T-helper 2 cell treated with Interferon-gamma antibody and Interleukin-4, amounts not matched to agents 5 μg/mL and 100 μg/mL, for 36 hours (primary cell): Measurements from ENCODE around the gene DNM3.
"Not testable (repeated sequence)": the region's sequence is repeated elsewhere in the genome, so short reads cannot be mapped to it uniquely, and the experiment has no call there.

Experiments
- DNase-seq: peaks from one replicate; pipeline ENCODE4 v3.0.0; 2021; ENCODE audit warnings: low spot score
- H3K27ac Mint-ChIP-seq: one replicate; pipeline ENCODE4 v1.8.0; 2021; ENCODE audit warnings: mild to moderate bottlenecking, mixed read lengths
- H3K27me3 Mint-ChIP-seq: one replicate; pipeline ENCODE4 v1.8.0; 2021; ENCODE audit warnings: low read depth, mixed read lengths
- H3K36me3 Mint-ChIP-seq: one replicate; pipeline ENCODE4 v1.8.0; 2021; ENCODE audit warnings: low read depth, mixed read lengths
- H3K4me1 Mint-ChIP-seq: one replicate; pipeline ENCODE4 v1.8.0; 2021; ENCODE audit warnings: low read depth, mixed read lengths
- H3K4me3 Mint-ChIP-seq: one replicate; pipeline ENCODE4 v1.8.0; 2022; ENCODE audit warnings: mild to moderate bottlenecking, moderate library complexity, mixed read lengths
- H3K9me3 Mint-ChIP-seq: one replicate; pipeline ENCODE4 v1.8.0; 2021; ENCODE audit warnings: mixed read lengths

DNM3 gene

DNA sequence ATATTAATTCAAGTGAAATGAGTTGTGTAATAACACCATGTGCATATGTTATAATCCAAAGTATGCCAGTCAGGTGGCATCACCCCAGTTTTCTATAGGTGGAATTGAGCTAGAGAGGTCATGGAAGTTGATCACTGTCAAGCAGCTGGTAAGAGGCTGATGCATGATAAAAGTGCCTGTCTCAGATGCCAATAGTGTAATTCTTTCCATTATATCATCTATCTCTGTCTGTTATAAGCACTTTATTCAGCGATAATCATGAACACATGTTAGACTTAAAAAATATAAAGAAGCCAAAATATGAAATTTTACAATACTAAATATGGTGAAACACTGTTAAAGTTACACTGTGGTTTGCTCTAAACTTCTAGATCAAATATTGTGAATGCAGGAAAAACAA is 156.6 kb downstream of the DNM3 start:
- Mint-ChIP-seq H3K27me3 (peaks cover 10% of the 10 kb centered on the region), H3K4me3 (no peak overlapping the region), H3K4me1 (no peaks in the 10 kb centered on the region), H3K9me3 (no peaks in the 10 kb centered on the region), H3K36me3 (no peaks in the 10 kb centered on the region), H3K27ac (no peak overlapping the region)
- DNase-seq, result no peak

DNA sequence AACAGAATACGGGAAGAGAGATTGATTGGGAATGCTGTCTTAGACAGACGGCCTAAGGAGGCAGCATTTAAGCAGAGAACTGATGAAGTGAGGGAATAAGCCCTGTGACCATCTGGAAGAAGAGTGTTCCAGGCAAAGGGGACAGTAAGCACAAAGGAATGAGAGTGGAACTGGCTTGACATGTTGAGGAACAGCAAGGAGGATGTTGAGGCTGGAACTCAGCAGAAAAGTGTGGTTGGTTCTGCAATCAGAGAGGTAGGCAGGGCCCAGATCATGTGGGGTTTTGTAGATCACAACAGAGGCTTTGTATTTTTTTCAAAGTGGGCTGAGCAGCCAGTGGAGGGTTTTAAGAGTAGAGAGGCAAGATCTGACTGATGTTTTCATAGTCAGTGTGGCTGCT is 157.4 kb downstream of the DNM3 start:
- H3K27me3 Mint-ChIP-seq, result peaks cover 5% of the 10 kb centered on the region
- H3K36me3 Mint-ChIP-seq, result no peaks in the 10 kb centered on the region
- DNase-seq, result no peak
- no peaks in the 10 kb centered on the region for H3K4me1 Mint-ChIP-seq
- H3K27ac Mint-ChIP-seq, result no peak overlapping the region
- H3K9me3 Mint-ChIP-seq, result no peaks in the 10 kb centered on the region
- no peak overlapping the region for H3K4me3 Mint-ChIP-seq

DNA sequence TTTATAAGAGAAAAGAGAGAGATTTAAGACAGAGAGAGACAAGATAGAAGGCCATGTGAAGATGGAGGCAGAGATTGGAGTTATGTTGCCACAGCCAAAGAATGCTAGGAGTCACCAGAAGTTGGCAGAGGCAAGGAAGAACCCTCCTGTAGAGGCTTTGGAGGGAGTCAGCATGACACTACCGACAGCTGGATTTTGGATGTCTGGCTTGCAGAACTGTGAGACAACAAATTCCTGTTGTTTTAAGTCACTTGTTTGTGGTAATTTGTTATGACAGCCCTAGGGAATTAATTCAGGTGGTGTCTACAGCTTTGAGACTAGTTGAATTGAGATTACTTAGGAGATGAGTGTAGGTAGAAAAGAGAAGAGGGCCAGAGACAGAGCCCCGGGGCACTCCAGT is 158.5 kb downstream of the DNM3 start:
- Mint-ChIP-seq H3K4me3 (no peak overlapping the region), H3K36me3 (no peaks in the 10 kb centered on the region), H3K27me3 (peaks cover 2% of the 10 kb centered on the region), H3K9me3 (no peaks in the 10 kb centered on the region), H3K4me1 (no peaks in the 10 kb centered on the region), H3K27ac (no peak overlapping the region)
- no peak for DNase-seq

DNA sequence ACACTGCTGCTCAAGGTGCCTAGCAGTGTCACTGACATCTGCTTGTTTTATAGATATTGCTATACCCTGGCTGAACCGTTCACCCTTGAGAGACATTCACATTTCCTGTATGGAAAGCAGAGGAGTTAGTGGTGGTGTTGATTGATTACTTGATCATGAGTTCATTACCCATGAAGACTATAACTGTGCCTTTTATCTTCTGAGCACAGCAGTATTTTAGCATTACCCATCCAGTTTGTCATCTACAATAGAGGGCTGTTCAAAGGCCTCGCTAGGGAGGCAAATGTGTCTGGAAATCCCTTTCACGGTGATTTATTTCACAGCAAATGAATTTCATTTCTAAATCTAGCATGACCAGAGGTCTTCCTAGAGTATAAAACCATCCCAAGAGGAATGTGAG is 160.0 kb downstream of the DNM3 start:
- no peak overlapping the region for H3K4me3 Mint-ChIP-seq
- H3K4me1 Mint-ChIP-seq, result no peaks in the 10 kb centered on the region

DNA sequence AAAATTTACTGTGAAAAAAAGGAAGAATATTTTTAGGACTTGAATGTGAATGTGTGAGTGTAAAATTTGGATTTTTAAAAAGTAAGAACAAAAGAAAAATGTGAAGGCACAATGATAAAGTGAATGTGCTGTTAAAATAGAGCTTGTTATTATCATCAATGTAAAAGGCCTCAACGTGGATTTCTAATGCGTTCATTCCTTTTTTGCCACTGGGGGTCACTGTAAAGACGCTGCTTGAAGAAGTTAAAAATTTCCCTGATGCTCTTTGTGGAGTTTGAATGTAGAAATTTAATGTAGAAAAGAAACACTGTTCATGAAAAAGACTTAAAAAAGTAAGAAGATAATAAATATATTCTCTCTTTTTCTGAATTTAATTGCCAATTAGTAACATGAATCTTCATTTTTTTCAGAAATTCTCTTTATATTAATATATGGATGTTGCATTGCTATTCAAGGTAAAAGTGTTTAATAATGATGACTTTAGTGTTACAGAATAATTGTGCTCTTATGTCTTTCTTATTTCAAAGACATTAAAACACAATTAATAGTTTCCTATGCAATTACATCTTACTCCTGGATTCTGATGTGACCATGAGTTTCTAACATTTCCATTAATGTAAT is 161.5 kb downstream of the DNM3 start:
- no peak overlapping the region for H3K27ac Mint-ChIP-seq
- H3K9me3 Mint-ChIP-seq, result no peaks in the 10 kb centered on the region
- no peaks in the 10 kb centered on the region for H3K36me3 Mint-ChIP-seq
- peaks cover 2% of the 10 kb centered on the region for H3K27me3 Mint-ChIP-seq
- H3K4me1 Mint-ChIP-seq, result no peaks in the 10 kb centered on the region
- no peak for DNase-seq
- H3K4me3 Mint-ChIP-seq, result no peak overlapping the region

More for the DNA sequence above, 160.0 kb downstream of the DNM3 start:
- Mint-ChIP-seq H3K9me3 (no peaks in the 10 kb centered on the region), H3K27ac (no peak overlapping the region), H3K36me3 (no peaks in the 10 kb centered on the region), H3K27me3 (peaks cover 4% of the 10 kb centered on the region)
- DNase-seq, result no peak

DNA sequence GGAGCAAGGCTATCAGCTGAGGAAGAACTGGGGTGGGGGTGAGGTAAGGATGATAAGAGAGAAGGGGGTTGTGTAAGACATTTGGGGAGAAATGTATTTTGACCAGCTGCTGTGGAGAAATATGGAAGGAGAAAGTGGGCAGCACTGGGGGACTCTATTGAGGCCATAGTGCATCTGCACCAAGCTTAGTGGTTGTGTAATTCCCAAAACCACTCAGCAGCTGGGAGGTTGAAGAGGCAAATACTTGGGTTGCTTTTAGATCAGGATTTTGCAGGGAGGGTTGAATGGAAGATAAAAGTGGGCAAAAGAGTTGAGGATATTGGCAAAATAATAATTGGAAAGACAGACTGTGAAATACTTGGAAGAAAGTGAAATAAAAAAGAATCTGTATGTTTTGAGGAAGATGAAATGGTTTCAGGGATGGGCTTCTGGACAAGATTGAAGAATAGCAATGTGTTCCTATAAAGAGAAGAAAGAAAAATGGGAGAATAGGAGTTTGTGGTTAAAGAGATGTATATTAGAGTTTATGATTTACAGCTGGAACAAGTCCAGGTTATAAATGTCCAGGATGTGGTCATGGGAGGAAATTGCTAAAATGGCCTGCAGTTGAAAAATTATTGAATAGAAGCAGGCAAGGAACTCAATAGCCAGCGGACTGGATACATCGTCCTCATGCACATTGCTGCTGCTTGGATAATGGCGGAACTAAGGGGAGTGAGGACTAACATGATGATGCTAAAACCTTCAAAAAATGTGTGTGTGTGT is 162.7 kb downstream of the DNM3 start:
- DNase-seq, result no peak

DNA sequence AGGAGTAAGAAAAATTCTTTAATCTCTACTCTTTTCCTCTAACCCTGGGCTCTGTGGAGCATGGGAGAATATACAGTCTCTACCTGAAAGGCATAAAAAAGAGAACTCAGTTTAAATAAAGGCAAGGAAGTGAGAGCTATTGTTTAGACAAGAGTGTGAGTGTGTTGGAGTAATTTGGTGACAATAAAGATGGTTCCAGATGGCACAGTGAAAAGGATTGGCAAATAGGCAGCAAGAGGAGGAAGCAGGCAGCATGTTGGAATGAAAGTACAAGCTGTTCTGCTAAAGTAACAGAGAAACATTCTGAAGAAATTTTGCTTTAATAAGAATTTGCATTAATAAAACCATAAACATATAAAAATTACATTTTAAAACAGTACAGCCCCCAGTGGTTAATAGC is 163.4 kb downstream of the DNM3 start:
- Mint-ChIP-seq H3K27me3 (peaks cover 2% of the 10 kb centered on the region), H3K4me1 (no peaks in the 10 kb centered on the region), H3K27ac (no peak overlapping the region), H3K4me3 (no peak overlapping the region), H3K36me3 (no peaks in the 10 kb centered on the region), H3K9me3 (no peaks in the 10 kb centered on the region)
- DNase-seq, result no peak

More for the DNA sequence above, 162.7 kb downstream of the DNM3 start:
- no peak overlapping the region for H3K27ac Mint-ChIP-seq
- no peaks in the 10 kb centered on the region for H3K4me1 Mint-ChIP-seq
- H3K27me3 Mint-ChIP-seq, result peaks cover 2% of the 10 kb centered on the region
- H3K4me3 Mint-ChIP-seq, result no peak overlapping the region
- H3K36me3 Mint-ChIP-seq, result no peaks in the 10 kb centered on the region
- H3K9me3 Mint-ChIP-seq, result no peaks in the 10 kb centered on the region

DNA sequence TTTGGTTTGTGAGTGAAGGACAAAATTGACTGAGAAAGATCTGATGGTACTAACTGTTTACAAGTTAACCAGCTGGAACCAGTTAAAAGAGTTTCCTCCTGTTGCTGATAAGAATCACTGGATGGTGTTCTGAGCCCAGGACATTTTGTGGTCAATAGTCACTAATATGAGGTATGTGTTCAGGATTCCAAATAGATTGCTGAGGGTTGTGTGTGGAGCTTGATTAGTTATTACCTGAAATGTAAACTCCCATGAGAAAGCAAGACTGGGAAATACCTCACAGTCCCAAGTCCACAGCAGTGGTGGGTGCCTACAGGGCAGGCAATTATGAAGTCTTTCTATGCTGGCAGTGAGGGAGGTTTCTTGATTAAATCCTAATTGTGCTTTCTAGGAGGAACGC is 164.6 kb downstream of the DNM3 start:
- Mint-ChIP-seq H3K27ac (no peak overlapping the region), H3K36me3 (no peaks in the 10 kb centered on the region), H3K9me3 (peaks cover 4% of the 10 kb centered on the region), H3K4me3 (no peak overlapping the region), H3K27me3 (peaks cover 2% of the 10 kb centered on the region), H3K4me1 (no peaks in the 10 kb centered on the region)
- DNase-seq, result no peak

DNA sequence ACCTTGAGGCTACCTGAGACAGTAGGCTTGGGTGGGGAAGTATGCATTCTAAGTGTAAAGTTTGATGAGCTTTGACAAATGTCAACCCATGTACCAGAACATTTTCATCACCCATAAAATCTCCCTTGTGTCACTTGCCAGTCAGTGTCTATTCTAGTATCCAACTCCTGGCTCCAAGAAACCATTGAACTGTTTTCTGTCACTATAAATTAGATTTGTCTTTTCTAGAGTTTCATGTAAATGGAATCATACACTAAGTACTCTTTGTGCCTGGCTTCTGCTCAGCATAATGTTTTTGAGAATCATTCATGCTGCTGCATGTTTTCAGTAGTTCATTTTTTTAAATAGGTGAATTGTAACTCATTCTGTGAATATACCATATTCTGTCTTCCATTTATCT is 165.4 kb downstream of the DNM3 start:
- DNase-seq, result no peak
- no peak overlapping the region for H3K4me3 Mint-ChIP-seq
- peaks cover 4% of the 10 kb centered on the region for H3K9me3 Mint-ChIP-seq
- H3K4me1 Mint-ChIP-seq, result no peaks in the 10 kb centered on the region
- no peak overlapping the region for H3K27ac Mint-ChIP-seq
- H3K27me3 Mint-ChIP-seq, result peaks cover 3% of the 10 kb centered on the region
- H3K36me3 Mint-ChIP-seq, result no peaks in the 10 kb centered on the region

DNA sequence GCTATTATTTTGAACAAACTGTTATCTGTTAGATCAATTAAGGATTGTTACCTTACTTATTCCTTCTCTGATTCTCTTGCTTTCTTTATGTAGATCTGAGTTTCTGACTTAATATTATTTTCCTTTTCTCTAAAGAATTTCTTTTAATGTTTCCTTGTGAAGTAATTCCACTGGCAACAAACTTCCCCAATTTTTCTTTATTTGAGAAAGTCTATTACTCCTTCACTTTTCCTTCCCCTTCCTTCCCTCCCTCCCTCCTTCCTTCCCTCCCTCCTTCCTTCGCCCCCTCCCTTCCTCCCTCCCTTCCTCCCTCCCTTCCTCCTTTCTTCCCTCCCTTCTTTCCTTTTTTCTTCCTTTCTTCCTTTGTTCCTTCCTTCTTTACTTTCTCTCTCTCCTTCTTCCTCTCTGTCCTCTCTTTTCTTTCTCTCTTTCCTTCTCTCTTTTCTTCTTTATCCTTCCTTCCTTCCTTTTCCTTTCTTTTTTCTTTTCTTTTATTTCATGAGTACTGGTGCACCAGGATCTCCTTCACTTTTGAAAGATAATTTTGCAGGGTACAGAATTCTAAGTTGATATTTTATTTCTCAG is 177.5 kb downstream of the DNM3 start:
- Mint-ChIP-seq H3K9me3 (no peaks in the 10 kb centered on the region), H3K36me3 (no peaks in the 10 kb centered on the region), H3K27me3 (peaks cover 38% of the 10 kb centered on the region), H3K4me1 (no peaks in the 10 kb centered on the region), H3K27ac (no peak overlapping the region), H3K4me3 (no peak overlapping the region)
- DNase-seq, result no peak

DNA sequence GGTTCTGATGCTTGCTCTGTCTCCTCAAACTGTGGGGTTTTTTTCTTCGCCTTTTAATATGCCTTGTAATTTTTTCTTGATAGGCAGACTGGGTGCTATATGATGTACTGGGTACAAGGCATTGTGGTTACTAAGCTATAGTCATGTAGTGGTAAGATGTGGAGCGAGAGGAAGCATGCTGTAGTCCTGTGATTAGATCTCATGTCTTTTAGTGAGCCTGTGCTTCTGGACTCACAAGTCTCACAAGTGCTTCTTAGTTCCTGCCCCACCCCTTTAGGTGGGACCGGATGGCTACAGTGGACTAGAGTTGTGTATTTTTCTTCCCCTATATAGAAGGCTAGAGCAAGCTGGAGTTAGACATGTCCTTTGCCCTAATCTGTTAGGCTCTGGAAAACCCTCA is 178.7 kb downstream of the DNM3 start:
- no peaks in the 10 kb centered on the region for H3K9me3 Mint-ChIP-seq
- H3K4me3 Mint-ChIP-seq, result no peak overlapping the region
- H3K27ac Mint-ChIP-seq, result no peak overlapping the region
- no peak for DNase-seq
- no peaks in the 10 kb centered on the region for H3K4me1 Mint-ChIP-seq
- H3K27me3 Mint-ChIP-seq, result peaks cover 32% of the 10 kb centered on the region
- no peaks in the 10 kb centered on the region for H3K36me3 Mint-ChIP-seq

DNA sequence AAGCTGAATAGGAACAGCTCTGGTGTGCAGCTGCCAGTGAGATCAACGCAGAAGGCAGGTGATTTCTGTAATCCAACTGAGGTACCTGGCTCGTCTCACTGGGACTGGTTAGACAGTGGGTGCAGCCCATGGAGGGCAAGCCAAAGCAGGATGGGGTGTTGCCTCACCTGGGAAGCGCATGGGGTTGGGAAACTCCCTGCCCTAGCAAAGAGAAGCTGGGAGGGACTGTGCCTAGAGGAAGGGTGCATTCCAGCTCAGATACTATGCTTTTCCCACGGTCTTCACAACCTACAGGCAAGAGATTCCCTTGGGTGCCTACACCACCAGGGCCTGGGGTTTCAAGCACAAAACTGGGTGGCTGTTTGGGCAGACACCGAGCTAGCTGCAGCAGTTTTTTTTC is 183.2 kb downstream of the DNM3 start:
- Mint-ChIP-seq H3K36me3 (no peaks in the 10 kb centered on the region), H3K4me1 (no peaks in the 10 kb centered on the region), H3K4me3 (no peak overlapping the region), H3K27me3 (peaks cover 33% of the 10 kb centered on the region), H3K9me3 (no peaks in the 10 kb centered on the region), H3K27ac (no peak overlapping the region)
- DNase-seq, result no peak

DNA sequence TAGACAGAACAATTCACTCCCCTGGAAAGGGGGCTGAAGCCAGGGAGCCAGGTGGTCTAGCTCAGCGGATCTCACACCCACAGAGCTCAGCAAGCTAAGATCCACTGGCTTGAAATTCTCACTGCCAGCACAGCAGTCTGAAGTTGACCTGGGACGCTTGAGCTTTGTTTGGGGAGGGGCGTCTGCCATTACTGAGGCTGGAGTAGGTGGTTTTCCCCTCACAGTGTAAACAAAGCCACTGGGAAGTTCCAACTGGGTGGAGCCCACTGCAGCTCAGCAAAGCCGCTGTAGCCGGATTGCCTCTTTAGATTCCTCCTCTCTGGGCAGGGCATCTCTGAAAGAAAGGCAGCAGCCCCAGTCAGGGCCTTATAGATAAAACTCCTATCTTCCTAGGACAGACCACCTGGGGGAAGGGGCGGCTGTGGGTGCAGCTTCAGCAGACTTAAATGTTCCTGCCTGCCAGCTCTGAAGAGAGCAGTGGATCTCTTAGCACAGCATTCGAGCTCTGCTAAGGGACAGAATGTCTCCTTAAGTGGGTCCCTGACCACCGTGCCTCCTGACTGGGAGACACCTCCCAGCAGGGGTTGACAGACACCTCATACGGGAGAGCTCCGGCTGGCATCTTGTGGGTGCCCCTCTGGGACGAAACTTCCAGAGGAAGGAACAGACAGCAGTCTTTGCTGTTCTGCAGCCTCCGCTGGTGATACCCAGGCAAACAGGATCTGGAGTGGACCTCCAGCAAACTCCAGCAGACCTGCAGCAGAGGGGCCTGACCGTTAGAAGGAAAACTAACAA is 183.8 kb downstream of the DNM3 start:
- not testable (repeated sequence) for H3K36me3 Mint-ChIP-seq, DNase-seq, H3K27ac Mint-ChIP-seq, H3K4me3 Mint-ChIP-seq, H3K9me3 Mint-ChIP-seq, H3K4me1 Mint-ChIP-seq
- peaks cover 33% of the 10 kb centered on the region for H3K27me3 Mint-ChIP-seq

DNA sequence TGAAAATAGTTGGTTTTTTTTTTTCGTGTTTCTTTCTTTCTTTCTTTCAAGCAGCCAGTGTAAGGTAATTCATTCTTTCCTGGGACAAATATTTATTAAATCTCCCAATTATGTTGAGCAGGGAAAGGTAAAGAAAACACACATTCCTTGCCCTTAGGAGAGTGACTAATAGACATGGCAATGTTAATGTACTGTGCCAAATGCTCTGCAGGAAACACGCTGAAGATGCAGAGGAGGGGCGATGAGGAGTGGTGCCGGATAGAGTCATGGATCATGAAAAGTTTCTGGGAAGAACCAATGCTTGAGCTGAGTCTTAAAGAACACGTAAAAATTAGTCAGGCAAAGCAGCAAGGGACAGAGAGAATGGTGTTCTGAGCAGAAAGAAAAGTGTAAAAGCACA is 199.2 kb downstream of the DNM3 start:
- no peak overlapping the region for H3K4me3 Mint-ChIP-seq
- H3K36me3 Mint-ChIP-seq, result peaks cover 5% of the 10 kb centered on the region
- H3K27ac Mint-ChIP-seq, result no peak overlapping the region
- H3K9me3 Mint-ChIP-seq, result peaks cover 5% of the 10 kb centered on the region
- H3K27me3 Mint-ChIP-seq, result no peaks in the 10 kb centered on the region
- peaks cover 6% of the 10 kb centered on the region for H3K4me1 Mint-ChIP-seq
- no peak for DNase-seq
